HG03064 (cell line): ENCODE results near the gene DMD.
"Not testable (repeated sequence)": the region's sequence is repeated elsewhere in the genome, so short reads cannot be mapped to it uniquely, and the experiment has no call there.

Experiments used
- ATAC-seq: cut with Tn5 transposase; IDR thresholded peaks from one replicate; pipeline ENCODE4 v1.9.1; 2021; ENCODE audit warnings: low read depth; ENCODE audit not compliant: unreplicated experiment

Gene DMD

DNA sequence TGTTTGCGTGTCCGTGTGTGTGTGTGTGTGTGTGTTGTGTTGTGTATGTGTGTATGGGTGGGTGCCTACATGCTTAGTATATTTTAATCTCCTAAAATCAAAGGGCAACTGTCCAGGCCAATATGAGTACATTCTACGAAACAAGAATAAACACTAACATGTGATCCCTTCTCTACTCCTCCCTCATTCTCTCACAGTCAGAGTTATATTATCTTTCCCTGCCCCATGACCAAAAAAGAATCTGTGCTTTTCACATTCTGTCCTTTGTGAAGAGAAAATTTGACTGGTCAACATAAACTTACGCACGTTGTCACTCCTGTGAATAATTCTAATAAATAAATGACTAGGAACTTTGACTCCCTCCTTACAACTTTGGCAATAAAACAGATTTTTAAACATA lies 532.9 kb downstream of the DMD start:
- no peak for ATAC-seq

GRCh38 chrX:32673193-32673592 lies 538.2 kb downstream of the DMD start:
- no peak for ATAC-seq

DNA sequence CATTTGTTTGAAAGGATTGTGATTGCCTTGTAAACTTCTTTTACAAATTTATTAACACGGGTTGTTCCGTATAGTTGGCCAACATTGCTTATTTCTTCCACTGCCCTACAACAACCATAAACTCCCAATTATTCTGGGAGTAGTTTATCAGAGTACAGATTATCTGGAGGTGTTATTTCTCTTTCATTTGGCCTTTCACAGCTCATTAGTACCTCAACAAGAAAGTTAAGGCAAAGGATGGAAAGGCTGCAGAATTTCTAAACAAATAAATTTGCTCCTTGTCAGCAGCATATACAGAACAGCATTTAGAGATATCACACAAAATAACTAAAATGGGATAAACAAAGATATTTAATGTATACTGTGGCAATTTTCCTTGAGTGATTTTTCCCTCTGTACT lies 548.8 kb downstream of the DMD start:
- ATAC-seq: no peak

DNA sequence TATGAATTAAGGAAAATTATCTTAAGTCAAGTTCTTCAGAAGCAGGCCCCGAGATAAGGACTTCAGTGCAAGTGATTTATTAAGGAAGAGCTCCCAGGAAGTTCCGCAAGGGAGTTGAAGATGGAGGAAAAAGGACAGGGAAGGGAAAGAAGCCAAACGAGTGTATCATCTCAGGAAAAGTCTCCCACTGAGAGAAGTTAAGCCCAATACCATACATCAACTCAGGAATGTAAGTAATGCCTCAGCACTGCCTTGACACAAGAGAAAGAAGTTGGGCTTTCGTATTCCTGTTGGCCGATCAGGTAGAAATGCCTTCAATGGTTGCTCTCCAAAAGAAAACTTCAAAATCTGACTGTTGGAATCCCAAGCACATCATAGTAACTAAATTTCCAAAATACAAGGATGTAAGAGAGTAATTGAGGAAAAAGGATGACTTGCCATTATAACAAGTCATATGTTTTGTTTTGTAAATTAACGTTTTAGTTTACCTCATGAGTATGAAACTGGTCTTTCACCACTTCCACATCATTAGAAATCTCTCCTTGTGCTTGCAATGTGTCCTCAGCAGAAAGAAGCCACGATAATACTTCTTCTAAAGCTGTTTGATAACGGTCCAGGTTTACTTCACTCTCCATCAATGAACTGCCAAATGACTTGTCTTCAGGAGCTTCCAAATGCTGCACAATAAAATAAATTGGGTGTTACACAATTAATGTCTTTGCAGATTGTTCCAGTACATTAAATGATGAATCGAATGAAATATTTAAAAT lies 566.7 kb downstream of the DMD start:
- no peak for ATAC-seq

- ATAC-seq: no peak
Observed at GRCh38 chrX:32642283-32642682, 569.1 kb downstream of the DMD start.

DNA sequence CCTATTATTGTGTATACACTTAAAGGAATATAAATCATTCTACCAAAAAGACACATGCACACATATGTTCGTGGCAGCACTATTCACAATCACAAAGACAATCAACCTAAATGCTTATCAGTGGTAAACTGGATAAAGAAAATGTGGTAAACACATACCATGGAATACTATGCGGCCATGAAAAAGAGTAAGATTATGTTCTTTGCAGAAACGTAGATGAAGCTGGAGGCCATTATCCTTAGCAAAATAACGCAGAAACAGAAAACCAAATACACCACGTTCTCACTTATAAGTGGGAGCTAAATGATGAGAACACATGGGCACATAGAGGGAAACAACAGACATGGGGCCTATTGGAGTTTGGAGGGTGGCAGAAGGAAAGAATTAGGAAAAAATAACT lies 593.2 kb downstream of the DMD start:
- no peak for ATAC-seq

DNA sequence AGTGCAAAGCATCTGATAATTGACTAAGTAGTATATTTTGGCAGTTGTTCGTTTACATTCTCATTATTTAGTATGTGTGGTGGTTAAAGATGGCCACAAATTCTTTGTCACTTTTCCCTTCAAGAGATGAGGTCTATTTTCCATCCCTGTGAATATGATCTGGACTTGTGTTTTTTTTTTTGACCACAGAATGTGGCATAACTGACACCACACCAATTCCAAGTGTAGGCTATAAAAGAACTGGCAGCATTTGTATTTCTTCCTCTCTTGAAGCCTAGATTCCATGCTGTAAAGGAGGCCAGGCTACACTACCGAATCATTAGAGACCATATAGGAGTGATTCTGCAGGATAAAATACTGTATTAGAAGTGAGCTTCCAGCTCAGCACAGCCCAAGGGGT lies 596.6 kb downstream of the DMD start:
- no peak for ATAC-seq

DNA sequence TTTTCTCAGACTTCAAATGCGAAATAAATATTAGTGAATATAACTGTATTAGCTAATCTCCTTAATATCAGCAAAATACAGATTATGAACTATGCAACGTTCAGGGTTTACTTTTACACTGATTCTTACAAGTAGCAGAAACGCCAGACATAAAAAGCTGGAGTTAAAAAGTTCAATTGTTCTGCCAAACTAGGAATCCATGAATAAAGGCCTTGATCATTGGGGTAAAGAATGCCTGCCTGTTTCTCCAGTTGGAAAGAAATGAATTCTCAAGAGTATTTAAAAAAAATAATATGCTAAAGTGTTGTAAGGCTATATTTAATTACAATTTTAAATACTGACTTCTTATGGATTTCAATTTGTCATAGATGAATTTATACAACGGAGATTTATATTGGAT lies 612.2 kb downstream of the DMD start:
- no peak for ATAC-seq

GRCh38 chrX:32598707-32599106 lies 612.6 kb downstream of the DMD start:
- ATAC-seq: no peak

DNA sequence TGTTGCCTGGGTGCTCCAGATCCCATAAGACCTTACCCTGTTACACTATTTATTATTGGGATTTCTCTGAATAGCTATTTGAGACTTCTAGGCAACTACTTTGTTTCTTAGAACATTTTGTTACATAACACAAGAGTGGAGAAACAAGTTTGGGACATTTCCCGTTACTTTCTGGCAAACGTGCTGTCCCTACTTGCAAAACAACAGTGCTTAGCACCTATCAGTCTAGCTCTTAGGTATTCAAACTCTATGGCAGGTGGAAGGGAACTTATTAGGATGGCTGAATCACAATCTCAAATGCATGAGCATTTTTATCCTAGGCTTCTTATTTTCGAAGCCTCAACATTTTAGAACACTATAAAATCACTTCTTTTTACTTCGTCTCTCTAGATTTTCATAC lies 613.6 kb downstream of the DMD start:
- no peak for ATAC-seq

GRCh38 chrX:32592786-32593185 lies 618.6 kb downstream of the DMD start:
- ATAC-seq: no peak

DNA sequence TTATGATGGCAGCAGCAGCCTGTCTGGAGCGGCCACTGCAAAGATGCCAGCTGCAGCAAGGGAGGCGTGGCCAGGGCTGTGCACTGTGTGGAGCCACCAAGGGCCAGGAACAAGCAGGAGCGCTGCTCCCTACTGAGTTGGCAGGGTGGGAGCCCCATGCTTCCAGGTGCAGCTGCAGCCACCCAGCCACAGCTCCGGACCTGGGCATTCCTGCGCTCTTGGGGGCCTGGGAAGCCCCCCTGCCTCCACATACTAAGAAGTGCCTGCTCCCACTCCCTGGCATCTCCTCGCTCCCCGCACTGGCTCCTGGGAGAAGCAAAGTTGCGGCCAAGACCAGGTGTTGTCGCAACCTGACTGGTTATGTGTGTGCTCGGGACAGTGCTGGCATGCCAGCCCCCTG lies 619.8 kb downstream of the DMD start:
- no peak for ATAC-seq

GRCh38 chrX:32582729-32583128 lies 628.6 kb downstream of the DMD start:
- ATAC-seq: no peak

DNA sequence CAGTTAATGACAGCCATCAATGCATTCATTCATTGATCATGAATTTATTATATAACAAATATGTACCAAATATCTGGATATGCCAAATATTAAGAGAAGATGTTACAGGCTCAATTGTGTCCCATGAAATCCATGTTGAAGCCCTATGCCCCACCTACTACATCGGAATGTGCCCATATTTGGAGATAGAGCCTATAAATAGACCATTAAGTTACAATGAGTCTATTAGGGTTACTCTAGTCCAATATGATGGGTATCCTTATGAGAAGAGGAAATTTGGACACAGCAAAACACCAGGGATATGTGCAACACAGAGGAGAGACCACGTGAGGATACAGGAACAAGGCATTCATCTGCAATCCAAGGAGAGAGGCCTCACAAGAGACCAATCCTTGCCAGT lies 634.5 kb downstream of the DMD start:
- ATAC-seq: no peak

DNA sequence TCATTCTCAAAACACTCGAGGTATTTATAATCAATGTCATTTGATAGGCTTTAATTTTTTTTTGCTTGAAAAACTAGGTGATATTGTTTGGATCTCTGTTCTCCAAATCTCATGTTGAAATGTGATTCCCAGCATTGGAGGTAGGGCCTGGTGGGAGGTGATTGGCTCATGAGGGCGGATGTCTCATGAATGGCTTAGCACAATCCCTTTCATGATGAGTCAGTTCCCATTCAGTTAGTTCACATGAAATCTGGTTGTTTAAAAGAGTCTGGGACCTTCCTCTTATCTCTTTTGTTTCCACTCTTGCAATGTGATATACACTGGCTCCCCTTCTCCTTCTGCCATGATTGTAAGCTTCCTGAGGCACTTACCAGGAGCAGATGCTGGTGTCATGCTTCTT lies 638.7 kb downstream of the DMD start:
- no peak for ATAC-seq

DNA sequence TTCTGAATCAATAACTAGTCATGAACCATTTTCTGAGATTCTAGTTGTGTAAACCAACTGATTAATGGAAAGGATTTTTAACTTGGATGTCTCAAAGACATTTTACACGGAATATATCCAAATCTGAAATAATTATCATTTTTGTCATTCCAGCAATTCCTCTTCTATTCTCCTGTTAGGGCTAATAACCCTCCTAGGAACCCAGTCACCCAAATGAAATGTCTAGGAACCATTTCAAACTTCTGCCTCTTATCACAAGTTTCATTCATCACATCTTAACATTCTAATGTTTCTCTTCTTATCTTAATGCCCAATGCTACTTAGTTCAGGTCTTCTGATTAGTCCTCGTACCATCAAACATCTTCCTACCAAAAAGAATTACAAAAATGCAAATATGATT lies 639.8 kb downstream of the DMD start:
- no peak for ATAC-seq

- no peak for ATAC-seq
Observed at GRCh38 chrX:32562261-32562660, 649.1 kb downstream of the DMD start.

DNA sequence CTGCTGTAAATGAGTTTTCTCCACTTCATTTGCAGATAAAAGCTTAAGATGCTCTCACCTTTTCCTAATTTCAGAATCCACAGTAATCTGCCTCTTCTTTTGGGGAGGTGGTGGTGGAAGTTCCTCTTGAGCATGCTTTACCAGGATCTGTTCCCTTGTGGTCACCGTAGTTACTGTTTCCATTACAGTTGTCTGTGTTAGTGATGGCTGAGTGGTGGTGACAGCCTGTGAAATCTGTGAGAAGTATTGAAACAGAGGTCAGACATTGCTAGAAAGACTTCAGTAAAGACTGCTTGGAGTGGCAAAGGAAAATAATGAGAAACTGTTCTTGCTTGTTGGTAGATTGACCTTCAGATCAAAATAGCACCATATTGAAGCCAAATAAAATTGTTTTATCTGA lies 666.2 kb downstream of the DMD start:
- no peak for ATAC-seq

- ATAC-seq: no peak
Observed at GRCh38 chrX:32538554-32538953, 672.8 kb downstream of the DMD start.

DNA sequence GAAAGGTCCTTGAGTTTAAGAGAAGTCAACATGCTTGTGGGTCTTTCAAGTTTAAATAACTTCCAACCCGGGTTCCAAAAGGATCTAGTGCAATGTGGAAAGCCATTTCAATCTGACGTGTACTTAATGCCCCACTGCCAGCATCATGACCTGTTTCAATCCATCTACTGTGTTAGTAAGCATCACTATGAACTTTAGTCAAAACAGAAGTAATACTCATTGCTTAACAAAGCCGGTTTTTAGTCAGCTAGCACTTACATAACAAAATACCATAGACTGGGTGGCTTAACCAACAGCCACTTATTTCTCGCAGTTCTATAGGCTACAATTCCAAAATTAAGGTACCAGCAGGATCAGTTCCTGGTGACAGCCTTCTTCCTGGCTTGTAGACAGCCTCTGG lies 677.5 kb downstream of the DMD start:
- ATAC-seq: no peak

- no peak for ATAC-seq
Observed at GRCh38 chrX:32532262-32532661, 679.1 kb downstream of the DMD start.

DNA sequence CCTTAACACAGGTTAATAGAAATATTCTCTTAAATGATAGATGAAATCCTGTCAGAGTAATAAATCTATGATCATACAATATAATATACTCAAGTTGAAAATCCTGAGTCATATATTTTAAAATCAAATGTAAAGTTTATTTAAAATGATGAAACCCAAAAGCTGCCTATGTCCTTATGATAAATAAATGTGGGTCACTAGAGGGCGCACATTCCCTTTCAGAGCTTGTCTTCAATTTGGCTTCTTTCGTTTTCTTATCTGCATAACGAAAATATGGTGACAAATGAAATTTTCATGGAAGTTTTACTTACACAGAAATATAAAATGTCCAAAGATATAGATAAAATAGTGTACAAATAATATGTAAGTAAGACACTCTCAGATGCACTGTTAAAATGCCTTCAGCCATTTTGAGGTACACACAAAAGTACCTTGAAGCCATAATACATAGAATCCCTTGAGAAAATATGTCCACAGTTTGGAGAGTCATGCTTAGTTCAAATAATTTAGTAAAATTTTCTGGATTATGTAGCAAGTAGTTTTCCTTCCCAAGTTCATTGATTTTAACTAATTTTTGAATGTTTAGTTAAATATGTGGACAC lies 680.4 kb downstream of the DMD start:
- ATAC-seq: peak; percentile 67

- ATAC-seq: not testable (repeated sequence)
Observed at GRCh38 chrX:32528451-32528850, 682.9 kb downstream of the DMD start.
